ENCODE results near the gene ACP4.

DNA sequence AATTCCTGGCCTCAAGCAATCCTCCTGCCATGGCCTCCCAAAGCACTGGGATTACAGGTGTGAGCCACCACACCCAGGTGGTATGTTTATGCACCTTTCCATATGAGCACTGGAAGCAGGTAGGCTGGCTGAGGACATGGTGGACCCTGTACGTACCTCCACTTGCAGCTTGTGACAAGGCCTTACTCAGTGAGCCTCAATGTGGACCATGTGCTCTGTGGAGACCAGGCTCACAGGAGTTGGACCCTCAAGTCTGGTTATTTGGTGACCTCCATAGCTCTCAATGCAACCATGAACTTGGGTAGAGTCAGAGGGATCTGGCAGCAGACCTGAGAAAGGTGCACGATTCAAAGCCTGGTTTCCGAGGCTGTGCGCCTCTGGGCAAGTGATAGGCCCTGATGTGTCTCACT, 5.5 kb downstream of the ACP4 start:
- TF ChIP-seq SIN3A (IDR thresholded peaks at IDR 0.05; ENCODE audit: borderline replicate concordance, insufficient read depth, low read length) (no peak), POLR2AphosphoS5 (IDR thresholded peaks at IDR 0.05; ENCODE audit: low read depth, low read length) (no peak; the same call in 1 of the 2 replicates), TAF1 (IDR thresholded peaks at IDR 0.05; ENCODE audit: borderline replicate concordance, insufficient read depth, low read length) (no peak)

All from PFSK-1 (cell line).